IPS-20b (cell line): ENCODE measurements around the gene PFKFB3.
"Not testable (repeated sequence)": the region's sequence is repeated elsewhere in the genome, so short reads cannot be mapped to it uniquely, and the experiment has no call there.

Experiments used
- H3K27ac ChIP-seq: one replicate; pipeline ENCODE4 v1.5.1; 2013; ENCODE audit warnings: low read length
- H3K27me3 ChIP-seq: 2 replicates; pipeline ENCODE4 v1.6.1; 2013; ENCODE audit warnings: mild to moderate bottlenecking, low read length, inconsistent platforms; ENCODE audit not compliant: insufficient read depth
- H3K36me3 ChIP-seq: 2 replicates; pipeline ENCODE4 v1.6.1; 2013; ENCODE audit warnings: low read depth, mild to moderate bottlenecking, inconsistent platforms, low read length, moderate library complexity; ENCODE audit not compliant: insufficient read depth
- H3K4me1 ChIP-seq: 2 replicates; pipeline ENCODE4 v1.6.1; 2013; ENCODE audit warnings: mild to moderate bottlenecking, control low read depth, inconsistent platforms, low read length, moderate library complexity; ENCODE audit not compliant: insufficient read depth
- H3K4me3 ChIP-seq: 2 replicates; pipeline ENCODE4 v1.5.1; 2013; ENCODE audit warnings: mild to moderate bottlenecking, low read length, inconsistent platforms
- H3K9ac ChIP-seq: 2 replicates; pipeline ENCODE4 v1.6.1; 2013; ENCODE audit warnings: low read depth, mild to moderate bottlenecking, inconsistent platforms, low read length, moderate library complexity
- H3K9me3 ChIP-seq: 2 replicates; pipeline ENCODE4 v1.6.1; 2013; ENCODE audit warnings: mild to moderate bottlenecking, low read depth, low read length, inconsistent platforms; ENCODE audit not compliant: insufficient read depth

Gene PFKFB3

DNA sequence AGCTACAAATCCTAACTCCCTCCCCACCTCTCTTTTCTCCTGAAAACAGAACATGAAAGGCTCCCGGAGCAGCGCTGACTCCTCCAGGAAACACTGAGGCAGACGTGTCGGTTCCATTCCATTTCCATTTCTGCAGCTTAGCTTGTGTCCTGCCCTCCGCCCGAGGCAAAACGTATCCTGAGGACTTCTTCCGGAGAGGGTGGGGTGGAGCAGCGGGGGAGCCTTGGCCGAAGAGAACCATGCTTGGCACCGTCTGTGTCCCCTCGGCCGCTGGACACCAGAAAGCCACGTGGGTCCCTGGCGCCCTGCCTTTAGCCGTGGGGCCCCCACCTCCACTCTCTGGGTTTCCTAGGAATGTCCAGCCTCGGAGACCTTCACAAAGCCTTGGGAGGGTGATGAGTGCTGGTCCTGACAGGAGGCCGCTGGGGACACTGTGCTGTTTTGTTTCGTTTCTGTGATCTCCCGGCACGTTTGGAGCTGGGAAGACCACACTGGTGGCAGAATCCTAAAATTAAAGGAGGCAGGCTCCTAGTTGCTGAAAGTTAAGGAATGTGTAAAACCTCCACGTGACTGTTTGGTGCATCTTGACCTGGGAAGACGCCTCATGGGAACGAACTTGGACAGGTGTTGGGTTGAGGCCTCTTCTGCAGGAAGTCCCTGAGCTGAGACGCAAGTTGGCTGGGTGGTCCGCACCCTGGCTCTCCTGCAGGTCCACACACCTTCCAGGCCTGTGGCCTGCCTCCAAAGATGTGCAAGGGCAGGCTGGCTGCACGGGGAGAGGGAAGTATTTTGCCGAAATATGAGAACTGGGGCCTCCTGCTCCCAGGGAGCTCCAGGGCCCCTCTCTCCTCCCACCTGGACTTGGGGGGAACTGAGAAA, 30.4 kb downstream of the PFKFB3 start:
- H3K36me3 ChIP-seq, result peaks cover 46% of the 10 kb centered on the region
- H3K4me1 ChIP-seq, result no peaks in the 10 kb centered on the region
- H3K4me3 ChIP-seq, result no peak overlapping the region
- H3K9me3 ChIP-seq, result no peaks in the 10 kb centered on the region
- H3K27ac ChIP-seq, result no peak overlapping the region
- no peak overlapping the region for H3K9ac ChIP-seq
- H3K27me3 ChIP-seq, result no peaks in the 10 kb centered on the region

DNA sequence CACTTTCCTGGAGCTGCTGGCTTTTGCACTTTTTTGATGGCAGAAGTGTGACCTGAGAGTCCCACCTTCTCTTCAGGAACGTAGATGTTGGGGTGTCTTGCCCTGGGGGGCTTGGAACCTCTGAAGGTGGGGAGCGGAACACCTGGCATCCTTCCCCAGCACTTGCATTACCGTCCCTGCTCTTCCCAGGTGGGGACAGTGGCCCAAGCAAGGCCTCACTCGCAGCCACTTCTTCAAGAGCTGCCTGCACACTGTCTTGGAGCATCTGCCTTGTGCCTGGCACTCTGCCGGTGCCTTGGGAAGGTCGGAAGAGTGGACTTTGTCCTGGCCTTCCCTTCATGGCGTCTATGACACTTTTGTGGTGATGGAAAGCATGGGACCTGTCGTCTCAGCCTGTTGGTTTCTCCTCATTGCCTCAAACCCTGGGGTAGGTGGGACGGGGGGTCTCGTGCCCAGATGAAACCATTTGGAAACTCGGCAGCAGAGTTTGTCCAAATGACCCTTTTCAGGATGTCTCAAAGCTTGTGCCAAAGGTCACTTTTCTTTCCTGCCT, 31.1 kb downstream of the PFKFB3 start:
- H3K9ac ChIP-seq, result no peak overlapping the region
- no peaks in the 10 kb centered on the region for H3K4me1 ChIP-seq
- H3K27me3 ChIP-seq, result no peaks in the 10 kb centered on the region
- H3K4me3 ChIP-seq, result no peak overlapping the region
- H3K27ac ChIP-seq, result no peak overlapping the region
- no peaks in the 10 kb centered on the region for H3K9me3 ChIP-seq
- H3K36me3 ChIP-seq, result peaks cover 39% of the 10 kb centered on the region

DNA sequence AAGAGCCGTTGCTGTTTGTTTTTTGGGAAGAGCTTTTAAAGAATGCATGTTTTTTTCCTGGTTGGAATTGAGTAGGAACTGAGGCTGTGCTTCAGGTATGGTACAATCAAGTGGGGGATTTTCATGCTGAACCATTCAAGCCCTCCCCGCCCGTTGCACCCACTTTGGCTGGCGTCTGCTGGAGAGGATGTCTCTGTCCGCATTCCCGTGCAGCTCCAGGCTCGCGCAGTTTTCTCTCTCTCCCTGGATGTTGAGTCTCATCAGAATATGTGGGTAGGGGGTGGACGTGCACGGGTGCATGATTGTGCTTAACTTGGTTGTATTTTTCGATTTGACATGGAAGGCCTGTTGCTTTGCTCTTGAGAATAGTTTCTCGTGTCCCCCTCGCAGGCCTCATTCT, 31.6 kb downstream of the PFKFB3 start:
- H3K27ac ChIP-seq, result no peak overlapping the region
- H3K9me3 ChIP-seq, result no peaks in the 10 kb centered on the region
- no peak overlapping the region for H3K9ac ChIP-seq
- peaks cover 38% of the 10 kb centered on the region for H3K36me3 ChIP-seq
- no peaks in the 10 kb centered on the region for H3K4me1 ChIP-seq
- H3K4me3 ChIP-seq, result no peak overlapping the region
- H3K27me3 ChIP-seq, result no peaks in the 10 kb centered on the region

DNA sequence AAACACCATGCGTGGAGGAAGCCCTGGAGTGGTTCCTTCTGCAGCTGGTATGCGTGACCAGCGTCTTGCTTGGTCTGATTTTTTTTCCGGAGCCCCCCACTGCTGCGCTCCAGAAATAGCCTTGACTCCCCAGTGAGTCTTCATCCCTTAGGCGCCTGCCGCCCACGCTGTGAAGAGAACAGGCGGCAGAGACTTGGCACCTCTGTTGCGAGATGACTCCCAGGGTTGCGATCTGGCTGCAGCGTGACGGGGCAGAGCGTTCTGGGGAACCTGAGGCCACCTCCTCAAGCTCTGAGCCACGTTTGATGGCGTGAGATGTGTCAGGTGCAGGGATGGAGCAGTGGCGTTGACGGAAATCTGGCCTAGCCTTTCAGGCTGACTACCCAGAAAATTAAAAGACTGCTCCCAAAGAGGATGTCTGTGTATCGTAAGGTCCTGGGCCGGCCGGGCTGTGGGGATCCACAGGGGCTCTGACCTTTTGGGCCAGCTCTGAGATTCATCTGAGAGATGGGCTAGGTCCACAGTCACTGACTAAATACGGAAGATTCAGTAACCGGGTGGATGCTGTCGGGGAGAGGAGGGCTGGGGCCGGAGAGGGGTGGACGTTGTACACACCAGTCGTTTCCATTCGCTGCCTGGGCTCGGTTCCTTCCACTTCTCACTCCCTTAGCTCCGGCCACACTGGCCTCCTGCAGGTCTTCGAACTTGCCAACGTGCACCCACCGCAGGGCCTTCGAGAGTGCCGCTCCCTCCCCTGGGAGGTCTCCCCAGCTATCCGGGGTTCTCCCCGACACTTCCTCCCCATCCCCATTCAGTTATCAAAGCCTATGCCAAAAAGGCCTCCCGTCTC, 33.8 kb downstream of the PFKFB3 start:
- Histone ChIP-seq H3K36me3 (peaks cover 27% of the 10 kb centered on the region), H3K9me3 (no peaks in the 10 kb centered on the region), H3K4me3 (no peak overlapping the region), H3K27me3 (no peaks in the 10 kb centered on the region), H3K4me1 (no peaks in the 10 kb centered on the region), H3K27ac (no peak overlapping the region), H3K9ac (no peak overlapping the region)

DNA sequence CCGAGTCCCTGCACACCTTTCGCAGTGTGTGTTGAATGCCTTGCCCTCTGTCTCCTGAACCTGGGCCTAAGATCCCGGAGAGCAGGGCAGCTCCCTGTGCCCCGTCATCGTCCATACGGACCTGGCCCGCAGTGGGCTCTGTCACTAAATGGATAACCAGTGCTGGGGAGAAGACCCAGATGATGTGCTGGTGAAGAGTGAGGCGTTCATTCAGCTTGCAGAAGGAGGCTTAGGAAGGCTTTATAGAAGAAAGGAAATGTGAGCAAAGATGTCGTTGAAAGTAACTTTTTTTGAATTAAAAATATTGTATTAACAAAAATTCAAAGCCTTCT, 34.4 kb downstream of the PFKFB3 start:
- Histone ChIP-seq H3K9ac (no peak overlapping the region), H3K27ac (no peak overlapping the region), H3K4me1 (no peaks in the 10 kb centered on the region), H3K9me3 (no peaks in the 10 kb centered on the region), H3K27me3 (no peaks in the 10 kb centered on the region), H3K4me3 (no peak overlapping the region), H3K36me3 (peaks cover 27% of the 10 kb centered on the region)

GRCh38 chr10:6238587-6239212, 36.0 kb downstream of the PFKFB3 start:
- H3K9ac ChIP-seq, H3K27me3 ChIP-seq, H3K27ac ChIP-seq, H3K4me3 ChIP-seq, H3K4me1 ChIP-seq, H3K9me3 ChIP-seq: not testable (repeated sequence)
- peaks cover 15% of the 10 kb centered on the region for H3K36me3 ChIP-seq

GRCh38 chr10:6239213-6239991, 36.7 kb downstream of the PFKFB3 start:
- no peaks in the 10 kb centered on the region for H3K27me3 ChIP-seq
- H3K27ac ChIP-seq, result no peak overlapping the region
- H3K9me3 ChIP-seq, result no peaks in the 10 kb centered on the region
- H3K36me3 ChIP-seq, result peaks cover 8% of the 10 kb centered on the region; the same call in 1 of the 2 replicates
- H3K4me1 ChIP-seq, result no peaks in the 10 kb centered on the region
- no peak overlapping the region for H3K4me3 ChIP-seq
- no peak overlapping the region for H3K9ac ChIP-seq

DNA sequence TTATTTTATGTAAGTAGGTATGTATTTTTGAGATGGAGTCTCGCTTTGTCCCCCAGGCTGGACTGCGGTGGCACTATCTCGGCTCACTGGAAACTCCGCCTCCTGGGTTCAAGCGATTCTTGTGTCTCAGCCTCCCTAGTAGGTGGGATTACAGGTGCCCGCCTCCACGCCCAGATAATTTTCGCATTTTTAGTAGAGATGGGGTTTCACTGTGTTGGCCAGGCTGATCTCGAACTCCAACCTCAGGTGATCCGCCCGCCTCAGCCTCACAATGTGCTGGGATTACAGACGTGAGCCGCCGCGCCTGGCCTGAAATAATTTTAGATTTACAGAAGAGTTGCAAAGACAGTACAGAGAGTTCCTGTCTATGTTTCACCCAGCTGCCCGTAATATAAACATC, 37.5 kb downstream of the PFKFB3 start:
- Histone ChIP-seq H3K9ac (no peak overlapping the region), H3K27me3 (no peaks in the 10 kb centered on the region), H3K36me3 (0 out of 2 replicates have a peak, but pooled peaks cover 2% of the 10 kb centered on the region), H3K9me3 (no peaks in the 10 kb centered on the region), H3K27ac (no peak overlapping the region), H3K4me1 (no peaks in the 10 kb centered on the region), H3K4me3 (no peak overlapping the region)

GRCh38 chr10:6242089-6242488, 39.4 kb downstream of the PFKFB3 start:
- no peaks in the 10 kb centered on the region for H3K36me3 ChIP-seq
- H3K9ac ChIP-seq, result no peak overlapping the region
- H3K27ac ChIP-seq, result no peak overlapping the region
- H3K9me3 ChIP-seq, result no peaks in the 10 kb centered on the region
- no peaks in the 10 kb centered on the region for H3K27me3 ChIP-seq
- H3K4me1 ChIP-seq, result no peaks in the 10 kb centered on the region
- H3K4me3 ChIP-seq, result no peak overlapping the region

DNA sequence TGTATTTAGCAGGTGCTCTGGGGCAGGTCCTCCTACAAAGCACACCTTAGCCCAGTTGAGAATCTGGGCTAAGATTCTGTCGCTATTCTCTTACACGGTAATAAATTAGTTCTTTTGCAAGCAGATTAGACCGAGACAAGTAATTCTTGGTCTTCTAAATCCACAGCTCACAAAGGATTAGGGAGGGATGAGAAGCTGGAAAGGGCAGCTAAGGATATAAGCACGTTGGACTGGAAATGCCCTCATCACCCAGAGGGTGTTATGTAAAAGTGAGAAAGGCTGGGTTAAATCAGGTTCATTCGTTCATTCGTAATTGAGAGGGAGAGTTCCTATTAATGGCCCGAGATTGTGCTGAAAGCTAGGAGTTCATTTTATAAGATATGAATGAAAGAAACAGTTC, 41.8 kb downstream of the PFKFB3 start:
- no peaks in the 10 kb centered on the region for H3K4me1 ChIP-seq
- no peaks in the 10 kb centered on the region for H3K9me3 ChIP-seq
- no peaks in the 10 kb centered on the region for H3K36me3 ChIP-seq
- no peaks in the 10 kb centered on the region for H3K27me3 ChIP-seq
- no peak overlapping the region for H3K4me3 ChIP-seq
- H3K27ac ChIP-seq, result no peak overlapping the region
- no peak overlapping the region for H3K9ac ChIP-seq
